Hepatocyte (in vitro differentiated cells): ENCODE results near the gene NPHP3. TPM values are rescaled to one million over a fixed set of nuclear protein-coding genes. Genes with fewer than 3 reads are reported as not detected.

Source experiments
- DNase-seq: peaks from one replicate; pipeline ENCODE4 v3.0.0-alpha.2; 2016; ENCODE audit warnings: low spot score
- H2AFZ ChIP-seq: fragments of 200-600 bp; sonication (generic); 2 replicates; pipeline ENCODE4 v1.6.0; 2016; ENCODE audit warnings: antibody characterized with exemption, mild to moderate bottlenecking
- H3K27ac ChIP-seq: fragments of 200-600 bp; sonication (generic); 2 replicates; pipeline ENCODE4 v1.5.1; 2016; ENCODE audit warnings: mild to moderate bottlenecking
- H3K27me3 ChIP-seq: fragments of 200-600 bp; sonication (generic); 2 replicates; pipeline ENCODE4 v1.6.1; 2016
- H3K36me3 ChIP-seq: fragments of 200-600 bp; sonication (generic); replicated peaks from 2 replicates; pipeline ENCODE4 v1.5.1; 2016; ENCODE audit warnings: low read depth; ENCODE audit not compliant: insufficient read depth
- H3K4me1 ChIP-seq: fragments of 200-600 bp; sonication (generic); 2 replicates; pipeline ENCODE4 v1.5.1; 2016; ENCODE audit warnings: mild to moderate bottlenecking, moderate library complexity; ENCODE audit not compliant: insufficient read depth
- H3K4me2 ChIP-seq: fragments of 200-600 bp; sonication (generic); 2 replicates; pipeline ENCODE4 v1.6.0; 2016
- H3K4me3 ChIP-seq: fragments of 200-600 bp; sonication (generic); 2 replicates; pipeline ENCODE4 v1.5.1; 2016; ENCODE audit warnings: mild to moderate bottlenecking
- H3K79me2 ChIP-seq: fragments of 200-600 bp; sonication (generic); 2 replicates; pipeline ENCODE4 v1.6.0; 2017; ENCODE audit warnings: mild to moderate bottlenecking
- H3K9me2 ChIP-seq: fragments of 200-600 bp; sonication (generic); replicated peaks from 2 replicates; pipeline ENCODE4 v1.6.0; 2017; ENCODE audit warnings: mild to moderate bottlenecking; ENCODE audit not compliant: insufficient read depth
- H3K9me3 ChIP-seq: fragments of 200-600 bp; sonication (generic); 2 replicates; pipeline ENCODE4 v1.5.1; 2016; ENCODE audit warnings: low read depth, mild to moderate bottlenecking
- H4K20me1 ChIP-seq: fragments of 200-600 bp; sonication (generic); 2 replicates; pipeline ENCODE4 v1.6.0; 2016; ENCODE audit warnings: mild to moderate bottlenecking; ENCODE audit not compliant: insufficient read depth, poor library complexity, severe bottlenecking
- EZH2 ChIP-seq: fragments of 200-600 bp; sonication (generic); IDR thresholded peaks from 2 replicates; pipeline ENCODE4 v1.6.1; 2016; ENCODE audit warnings: antibody characterized with exemption, mild to moderate bottlenecking, borderline replicate concordance
- EZH2phosphoT487 ChIP-seq: fragments of 200-600 bp; sonication (generic); IDR thresholded peaks from one replicate; pipeline ENCODE4 v1.6.1; 2018; ENCODE audit warnings: antibody characterized with exemption, mild to moderate bottlenecking, low read depth, moderate library complexity; ENCODE audit not compliant: unreplicated experiment, severe bottlenecking
- WGBS: methylation state at CpG from one replicate; pipeline ENCODE4 v1.1.6; 2016; ENCODE audit warnings: low lambda C conversion rate; ENCODE audit errors: missing lambda C conversion rate; 5-methylcytosine and 5-hydroxymethylcytosine counted together
- polyA plus RNA-seq: library from polyadenylated mRNA; unstranded; fragments of >200 nt; fragmentation: Nextera tagmentation; extraction: Ambion mirVana; gene quantifications from 2 replicates; pipeline ENCODE4 v1.2.1, GENCODE V29; 2016
- total RNA-seq: library from RNA; depleted of rRNA; stranded (reverse); fragments of >200 nt; gene quantifications from 2 replicates; pipeline ENCODE4 v1.2.3, GENCODE V29; 2014
- TF ChIP-seq, protein P1 (sequence below): fragments of 200-600 bp; sonication (generic); IDR thresholded peaks from 2 replicates; pipeline ENCODE4 v1.5.1; 2016; ENCODE audit warnings: antibody characterized with exemption, mild to moderate bottlenecking; ENCODE audit not compliant: poor library complexity

Gene NPHP3
- total and polyA plus RNA-seq, 2 experiments from 2014 or later: 12.0 to 22.5 TPM

- DNase-seq: no peak
Observed at GRCh38 chr3:132654721-132655120, 67.5 kb downstream of the NPHP3 start.

GRCh38 chr3:132654190-132654589 is 68.0 kb downstream of the NPHP3 start:
- H3K4me2 ChIP-seq: no peak overlapping the region
- peaks cover 7% of the 10 kb centered on the region for H3K4me1 ChIP-seq
- no peak overlapping the region for H3K27ac ChIP-seq
- no peak overlapping the region for H2AFZ ChIP-seq
- no peaks in the 10 kb centered on the region for H3K9me2 ChIP-seq
- no peaks in the 10 kb centered on the region for H3K27me3 ChIP-seq
- no peaks in the 10 kb centered on the region for H3K9me3 ChIP-seq
- H3K79me2 ChIP-seq: peaks cover 39% of the 10 kb centered on the region
- no peak overlapping the region for H3K4me3 ChIP-seq
- no peaks in the 10 kb centered on the region for H3K36me3 ChIP-seq
- 72% methylated on average over 2 of the region's 2 CpGs for WGBS
- DNase-seq: no peak
- H4K20me1 ChIP-seq: no peaks in the 10 kb centered on the region
- TF ChIP-seq EZH2phosphoT487 (no peak), EZH2 (no peak)
- TF ChIP-seq, protein P1, sequence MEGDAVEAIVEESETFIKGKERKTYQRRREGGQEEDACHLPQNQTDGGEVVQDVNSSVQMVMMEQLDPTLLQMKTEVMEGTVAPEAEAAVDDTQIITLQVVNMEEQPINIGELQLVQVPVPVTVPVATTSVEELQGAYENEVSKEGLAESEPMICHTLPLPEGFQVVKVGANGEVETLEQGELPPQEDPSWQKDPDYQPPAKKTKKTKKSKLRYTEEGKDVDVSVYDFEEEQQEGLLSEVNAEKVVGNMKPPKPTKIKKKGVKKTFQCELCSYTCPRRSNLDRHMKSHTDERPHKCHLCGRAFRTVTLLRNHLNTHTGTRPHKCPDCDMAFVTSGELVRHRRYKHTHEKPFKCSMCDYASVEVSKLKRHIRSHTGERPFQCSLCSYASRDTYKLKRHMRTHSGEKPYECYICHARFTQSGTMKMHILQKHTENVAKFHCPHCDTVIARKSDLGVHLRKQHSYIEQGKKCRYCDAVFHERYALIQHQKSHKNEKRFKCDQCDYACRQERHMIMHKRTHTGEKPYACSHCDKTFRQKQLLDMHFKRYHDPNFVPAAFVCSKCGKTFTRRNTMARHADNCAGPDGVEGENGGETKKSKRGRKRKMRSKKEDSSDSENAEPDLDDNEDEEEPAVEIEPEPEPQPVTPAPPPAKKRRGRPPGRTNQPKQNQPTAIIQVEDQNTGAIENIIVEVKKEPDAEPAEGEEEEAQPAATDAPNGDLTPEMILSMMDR: no peak

More at GRCh38 chr3:132654721-132655120, 67.5 kb downstream of the NPHP3 start:
- 91% methylated on average over 5 of the region's 5 CpGs for WGBS
- H3K4me1 ChIP-seq: peaks cover 4% of the 10 kb centered on the region
- H3K79me2 ChIP-seq: peaks cover 37% of the 10 kb centered on the region
- H3K36me3 ChIP-seq: no peaks in the 10 kb centered on the region
- H2AFZ ChIP-seq: no peak overlapping the region
- no peaks in the 10 kb centered on the region for H3K9me2 ChIP-seq
- H3K9me3 ChIP-seq: no peaks in the 10 kb centered on the region
- H3K27me3 ChIP-seq: no peaks in the 10 kb centered on the region
- H3K4me3 ChIP-seq: no peak overlapping the region
- H4K20me1 ChIP-seq: no peaks in the 10 kb centered on the region
- TF ChIP-seq EZH2phosphoT487: no peak
- TF ChIP-seq, protein P1: no peak
- TF ChIP-seq EZH2: no peak
- H3K4me2 ChIP-seq: no peak overlapping the region
- no peak overlapping the region for H3K27ac ChIP-seq

DNA sequence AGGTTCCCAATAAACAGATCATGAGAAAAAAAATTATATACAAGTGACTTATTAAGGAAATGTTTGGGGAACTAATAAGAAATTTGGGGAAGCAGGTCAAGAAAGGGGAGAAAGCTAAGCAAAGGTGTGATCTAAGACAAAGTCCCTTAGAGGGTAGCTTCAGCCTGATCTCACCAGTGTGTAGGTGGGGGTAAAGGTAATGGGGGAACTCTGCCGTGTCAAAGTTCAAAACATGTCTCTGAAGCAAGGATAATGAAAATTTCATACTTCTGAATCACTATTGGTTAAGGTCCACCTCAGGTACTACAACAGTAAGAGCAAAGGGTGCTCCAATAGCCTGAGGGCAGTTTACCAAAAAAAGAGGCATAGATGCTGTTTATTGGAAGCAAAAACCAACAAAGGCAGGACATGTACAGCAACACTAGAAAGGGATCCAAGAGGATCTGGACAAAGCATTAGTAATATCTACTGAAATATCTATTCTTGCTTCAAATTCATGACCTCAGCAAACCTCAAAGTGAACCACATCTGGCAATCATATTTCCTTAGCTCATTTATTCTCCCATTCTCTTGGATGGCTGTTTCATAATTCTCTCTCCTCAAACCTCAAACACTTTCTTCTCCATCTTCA is 69.5 kb downstream of the NPHP3 start:
- peak overlapping the region; percentile 24 for H3K27ac ChIP-seq
- H4K20me1 ChIP-seq: no peaks in the 10 kb centered on the region
- WGBS: 86% methylated on average over 1 of the region's 1 CpG
- H3K79me2 ChIP-seq: peaks cover 38% of the 10 kb centered on the region
- no peaks in the 10 kb centered on the region for H3K9me3 ChIP-seq
- no peak for DNase-seq
- peaks cover 11% of the 10 kb centered on the region for H3K4me1 ChIP-seq
- no peak overlapping the region for H2AFZ ChIP-seq
- H3K9me2 ChIP-seq: no peaks in the 10 kb centered on the region
- no peaks in the 10 kb centered on the region for H3K36me3 ChIP-seq
- TF ChIP-seq EZH2phosphoT487: no peak
- no peak for TF ChIP-seq EZH2
- TF ChIP-seq, protein P1: no peak
- H3K27me3 ChIP-seq: no peaks in the 10 kb centered on the region
- no peak overlapping the region for H3K4me2 ChIP-seq
- no peak overlapping the region for H3K4me3 ChIP-seq

- no peak overlapping the region for H3K27ac ChIP-seq
- H3K79me2 ChIP-seq: peaks cover 28% of the 10 kb centered on the region
- no peak overlapping the region for H3K4me3 ChIP-seq
- no peaks in the 10 kb centered on the region for H3K36me3 ChIP-seq
- H2AFZ ChIP-seq: no peak overlapping the region
- DNase-seq: no peak
- TF ChIP-seq EZH2 (no peak), EZH2phosphoT487 (no peak)
- TF ChIP-seq, protein P1: no peak
- 87% methylated on average over 1 of the region's 1 CpG for WGBS
- peaks cover 7% of the 10 kb centered on the region for H3K4me1 ChIP-seq
- H3K9me3 ChIP-seq: no peaks in the 10 kb centered on the region
- no peak overlapping the region for H3K4me2 ChIP-seq
- H3K27me3 ChIP-seq: no peaks in the 10 kb centered on the region
- H3K9me2 ChIP-seq: no peaks in the 10 kb centered on the region
- H4K20me1 ChIP-seq: no peaks in the 10 kb centered on the region
Observed at GRCh38 chr3:132650153-132650552, 72.1 kb downstream of the NPHP3 start.
